Stimulated activated CD4-positive, alpha-beta T cell treated with anti-CD3 and anti-CD28 coated beads, Interleukin-15, amount 100 ng/mL, for 24 hours (primary cell): ENCODE results near the gene FOXP1.

ENCODE experiments used
- DNase-seq: peaks from one replicate; pipeline ENCODE4 v3.0.0-alpha.2; 2020

The FOXP1 gene

DNA sequence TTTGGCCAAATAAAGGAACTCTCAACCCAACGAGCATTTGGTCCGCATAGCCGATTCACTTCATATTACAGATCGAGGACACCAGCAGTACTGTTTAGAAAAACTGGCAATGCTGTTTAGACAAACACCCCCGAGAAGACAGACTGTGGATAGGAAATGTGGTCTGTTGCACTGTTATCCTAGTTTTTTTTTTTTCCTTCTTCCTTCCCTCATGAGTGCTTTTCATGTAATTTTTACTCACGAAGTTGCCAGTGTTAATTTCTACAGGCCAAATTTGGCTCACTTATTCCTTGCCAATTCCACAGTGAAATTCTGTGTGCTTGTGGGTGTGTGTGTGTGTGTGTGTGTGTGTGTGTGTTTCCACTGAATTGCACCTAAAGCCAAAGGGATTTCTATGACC lies 165.7 kb downstream of the FOXP1 start:
- DNase-seq: no peak

DNA sequence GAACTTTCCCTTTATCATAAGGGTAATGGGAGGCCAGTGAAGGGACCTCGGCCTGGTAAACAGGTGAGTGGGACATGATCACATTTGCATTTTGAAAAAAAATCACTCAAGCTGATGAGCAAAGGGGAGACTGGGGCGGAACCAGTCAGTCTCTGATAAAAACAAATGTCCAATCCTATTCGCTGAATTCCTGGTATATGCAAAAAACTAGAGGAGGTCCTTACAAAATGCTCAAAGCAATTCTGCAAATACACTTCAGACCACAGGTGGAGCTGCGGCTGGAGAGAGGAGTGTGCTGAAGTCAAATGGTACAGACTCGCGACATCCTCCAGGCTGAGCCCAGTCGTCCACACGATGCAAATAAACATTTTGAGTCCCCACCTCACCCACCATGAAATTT lies 166.7 kb downstream of the FOXP1 start:
- peak; percentile 50 for DNase-seq

DNA sequence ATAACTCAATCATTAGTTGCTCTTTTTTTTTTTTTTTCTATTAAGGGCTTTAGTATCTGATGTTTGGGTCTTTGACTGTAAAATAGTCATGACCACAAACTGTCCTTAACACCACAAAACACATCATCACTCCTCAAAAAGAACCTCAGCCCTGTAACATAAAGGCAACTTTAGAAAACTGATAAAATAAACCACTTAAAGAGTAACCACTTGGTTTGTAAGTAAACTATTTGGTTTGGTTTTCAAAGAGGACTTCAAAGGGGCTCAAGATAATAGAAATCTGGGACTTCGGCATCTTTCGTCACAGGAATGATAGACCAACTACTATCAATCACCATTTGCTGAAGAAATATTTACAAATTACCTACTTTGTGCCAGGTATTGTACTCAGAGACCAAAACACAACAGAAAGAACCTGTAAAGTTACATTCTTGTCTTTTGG lies 167.8 kb downstream of the FOXP1 start:
- DNase-seq: no peak

DNA sequence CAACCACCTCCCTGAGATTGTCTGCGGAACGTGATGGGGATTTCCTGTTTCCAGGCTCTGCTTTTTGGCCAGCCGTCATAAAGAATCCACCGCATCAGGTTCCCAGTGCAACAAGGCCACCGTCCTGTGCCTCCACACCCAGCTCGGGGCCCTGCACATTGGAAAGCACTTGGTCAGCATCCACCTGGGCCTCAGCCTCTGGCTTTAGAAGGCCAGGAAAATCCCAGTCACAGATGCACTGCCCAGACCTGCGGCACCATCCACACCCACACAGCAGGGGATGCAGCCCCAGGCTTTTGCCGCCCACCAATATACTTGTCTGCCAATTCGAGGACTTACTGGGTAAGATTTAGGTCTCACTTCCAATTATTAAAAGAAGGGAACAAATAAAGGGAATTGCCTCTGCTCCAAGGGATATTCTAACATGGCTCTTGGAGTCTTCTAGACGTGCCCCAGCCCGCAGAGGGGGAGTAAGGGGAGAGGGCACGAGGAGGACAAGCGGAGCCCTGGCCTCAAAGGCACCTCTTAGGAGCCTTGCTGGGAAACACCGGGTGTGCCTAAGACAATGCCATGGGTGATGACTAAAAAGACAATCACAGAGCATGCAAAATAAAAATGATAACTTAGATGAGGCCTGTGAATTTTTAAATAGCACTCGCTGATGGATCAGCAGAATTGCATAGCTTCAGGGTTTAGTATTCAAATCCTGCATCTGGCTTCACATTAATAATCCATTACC lies 169.2 kb downstream of the FOXP1 start:
- DNase-seq: no peak

DNA sequence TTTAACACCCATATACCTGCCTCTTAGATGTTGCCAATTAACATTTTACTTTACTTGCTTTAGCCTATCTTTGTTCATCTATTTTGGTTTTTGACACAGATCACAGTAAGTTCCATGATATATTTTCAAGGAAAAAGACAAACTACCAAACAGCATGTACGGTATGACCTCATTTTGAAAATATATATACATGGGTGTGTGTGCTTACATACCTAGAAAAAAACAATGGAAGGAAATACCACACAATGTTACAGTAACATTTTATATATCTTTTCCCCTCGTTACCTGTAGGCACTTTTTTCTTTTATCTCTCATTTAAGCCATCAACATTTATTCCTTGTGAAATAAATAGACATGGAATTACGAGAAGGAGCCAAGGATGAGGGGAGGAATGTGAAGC lies 170.0 kb downstream of the FOXP1 start:
- DNase-seq: no peak

DNA sequence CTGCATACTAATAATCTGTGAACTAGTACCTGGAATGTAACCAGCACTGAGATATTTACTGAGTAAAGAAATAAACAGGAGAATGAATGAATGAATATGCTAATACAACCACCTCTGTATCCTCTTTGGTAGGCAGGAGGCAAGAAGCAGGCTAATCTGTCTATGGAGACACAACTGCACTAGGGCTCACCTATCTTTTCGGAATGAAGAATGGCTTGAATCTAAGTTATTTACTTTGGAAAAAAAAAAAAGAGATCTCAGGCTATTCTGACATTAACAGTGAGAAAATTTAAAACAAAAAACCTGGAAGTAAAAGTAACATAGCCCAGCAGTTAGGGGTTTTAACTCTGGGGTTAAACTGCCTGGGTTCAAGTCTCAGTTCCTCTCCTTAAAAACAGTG lies 174.2 kb downstream of the FOXP1 start:
- no peak for DNase-seq

DNA sequence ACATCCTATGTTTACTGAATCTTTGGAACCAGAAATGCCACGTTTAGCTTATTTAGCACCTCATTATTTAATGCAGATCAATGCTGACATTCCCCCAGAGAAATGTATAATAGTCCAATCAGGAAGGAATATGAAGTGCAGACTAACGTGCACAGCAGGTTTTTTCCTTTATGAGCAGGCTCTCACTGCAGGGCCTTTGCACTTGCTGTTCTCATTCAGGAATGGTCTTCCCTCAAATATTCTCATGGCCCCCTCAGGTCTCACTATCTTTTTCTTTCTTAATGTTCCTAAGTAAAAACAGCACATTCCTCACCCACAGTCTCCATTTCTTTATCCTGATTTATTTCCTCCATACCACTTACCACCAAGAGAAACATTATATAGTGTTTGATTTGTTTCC lies 174.6 kb downstream of the FOXP1 start:
- no peak for DNase-seq

DNA sequence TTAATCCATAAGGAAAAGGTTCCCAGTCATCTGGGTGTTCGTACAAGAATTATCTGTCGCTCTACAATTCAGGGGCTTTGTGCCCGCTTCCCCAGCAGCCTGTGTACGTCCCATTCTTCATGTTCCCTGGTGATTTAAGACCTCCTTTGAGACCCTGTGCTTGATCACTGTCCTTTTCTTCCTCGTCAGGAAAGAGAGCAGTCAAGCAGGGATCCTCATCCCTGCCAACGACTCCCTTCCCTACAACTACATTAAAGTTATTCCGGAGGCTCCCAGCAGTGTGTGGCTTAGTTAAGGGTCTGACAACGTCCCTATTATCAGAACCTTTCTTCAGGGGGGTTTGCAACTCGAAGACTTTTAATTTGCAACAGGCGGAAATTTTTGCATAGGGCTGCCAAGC lies 175.7 kb downstream of the FOXP1 start:
- DNase-seq: no peak

DNA sequence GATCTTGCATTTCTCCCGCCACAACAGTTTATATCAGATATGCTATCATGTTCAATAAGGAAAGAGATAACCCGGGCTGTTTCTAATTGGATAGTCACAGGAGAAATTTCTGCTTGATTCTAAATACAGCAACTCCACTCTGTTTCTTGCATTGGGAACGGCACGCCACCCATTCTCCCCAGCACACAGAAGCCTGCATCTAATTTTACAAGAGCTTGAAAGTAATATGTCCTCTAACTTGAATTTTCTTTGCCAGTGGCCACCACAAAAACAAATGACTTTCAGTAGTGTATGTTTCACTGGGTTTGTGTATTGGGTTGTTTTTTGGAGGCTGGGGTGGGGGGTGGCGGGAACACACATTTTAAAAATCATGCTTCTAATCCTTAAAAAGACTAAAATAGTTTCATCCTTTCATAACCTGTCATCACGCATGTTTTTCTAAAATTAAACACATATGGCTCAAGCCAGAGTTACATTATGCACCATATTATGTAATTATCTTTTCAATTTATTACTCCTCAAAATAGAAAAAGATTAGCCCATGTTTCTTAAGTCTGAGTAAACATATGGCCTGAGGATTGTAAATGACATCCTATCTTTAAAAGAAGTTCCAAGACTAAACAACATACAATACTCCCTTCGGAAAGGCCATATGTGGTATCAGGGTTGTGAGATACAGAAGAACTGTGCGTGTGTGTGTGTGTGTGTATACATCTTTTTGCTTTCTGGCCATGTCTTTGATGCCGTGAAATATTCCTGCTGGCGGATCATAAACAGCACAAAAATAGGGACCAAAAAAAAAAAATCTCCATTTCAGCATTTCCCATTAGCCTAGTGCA lies 176.3 kb downstream of the FOXP1 start:
- no peak for DNase-seq

DNA sequence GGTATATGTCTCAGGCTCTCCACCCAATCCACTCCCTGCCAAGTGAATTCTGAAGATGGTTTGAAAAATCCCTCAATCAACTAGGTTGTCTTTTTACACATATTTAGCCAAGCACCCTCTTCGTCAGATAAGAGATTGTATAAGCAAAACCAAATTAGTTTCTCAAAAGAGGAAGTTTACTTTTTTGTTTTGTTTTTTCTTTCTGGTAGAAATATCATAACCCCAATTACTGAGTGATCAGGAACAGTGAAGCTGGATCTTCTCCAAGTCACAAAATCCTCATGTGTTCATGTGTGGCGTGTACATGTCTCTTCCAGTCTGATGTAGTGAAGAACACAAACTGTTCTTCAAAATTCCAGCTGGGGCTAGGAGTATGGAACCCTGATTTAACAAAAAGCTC lies 180.6 kb downstream of the FOXP1 start:
- no peak for DNase-seq

DNA sequence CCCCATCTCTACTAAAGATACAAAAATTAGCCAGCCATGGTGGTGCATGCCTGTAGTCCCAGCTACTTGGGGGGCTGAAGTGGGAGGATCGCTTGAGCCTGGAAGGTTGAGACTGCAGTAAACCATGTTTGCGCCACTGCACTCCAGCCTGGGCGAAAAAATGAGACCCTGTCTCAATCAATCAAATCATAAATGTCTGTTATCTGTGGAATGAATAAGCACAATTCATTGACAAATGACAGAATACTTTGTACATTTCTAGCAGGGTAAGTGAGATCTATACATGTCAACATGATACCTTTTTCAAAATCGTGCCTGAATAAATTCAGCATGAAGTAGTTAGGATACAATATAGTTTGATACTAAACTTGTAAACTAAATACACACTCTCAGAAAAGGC lies 181.2 kb downstream of the FOXP1 start:
- DNase-seq: no peak

DNA sequence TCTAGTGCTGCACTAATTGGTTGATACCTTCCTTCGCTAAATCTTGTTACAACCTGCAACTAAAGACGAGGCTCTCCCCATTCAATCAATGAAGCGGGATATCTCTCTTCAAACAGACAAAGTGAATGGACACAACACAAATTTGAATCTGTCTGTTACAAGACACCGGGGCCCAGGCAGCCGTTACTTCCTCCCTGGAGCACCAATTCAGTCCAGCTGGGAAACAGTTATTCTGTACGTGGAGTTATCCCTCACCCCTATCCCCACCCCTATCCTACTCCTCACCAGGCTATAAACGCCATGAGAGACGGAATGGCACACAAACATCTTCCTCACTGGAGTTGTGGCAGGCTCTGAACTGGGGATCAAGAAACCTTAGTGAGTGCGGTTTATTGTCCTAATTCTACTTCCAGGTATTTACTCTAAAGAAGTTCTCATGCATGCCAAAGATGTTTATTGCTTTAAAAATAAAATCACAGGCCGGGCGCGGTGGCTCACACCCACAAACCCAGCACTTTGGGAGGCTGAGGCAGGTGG lies 181.8 kb downstream of the FOXP1 start:
- DNase-seq: no peak

DNA sequence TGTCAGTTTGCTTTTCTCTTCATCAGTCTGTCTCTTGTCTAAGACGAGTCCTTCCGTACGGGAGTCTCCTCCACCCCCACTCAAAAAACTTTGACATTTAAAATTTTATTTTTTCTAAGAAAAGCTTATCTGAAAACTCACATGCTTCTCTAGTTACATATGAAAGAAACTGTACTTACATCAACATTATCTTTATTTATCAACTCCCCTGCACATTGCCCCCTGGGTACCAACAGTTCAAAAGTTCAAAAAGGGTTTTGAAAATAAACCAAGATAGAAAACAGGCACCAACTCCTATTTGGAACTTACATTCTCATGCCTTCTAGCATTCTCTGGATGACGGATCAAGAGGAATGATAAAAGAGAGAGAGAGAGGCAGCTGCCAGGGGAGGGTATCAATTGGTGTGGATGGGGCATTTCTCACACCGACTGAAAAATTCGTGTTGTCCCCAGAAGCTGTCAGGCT lies 182.5 kb downstream of the FOXP1 start:
- no peak for DNase-seq

DNA sequence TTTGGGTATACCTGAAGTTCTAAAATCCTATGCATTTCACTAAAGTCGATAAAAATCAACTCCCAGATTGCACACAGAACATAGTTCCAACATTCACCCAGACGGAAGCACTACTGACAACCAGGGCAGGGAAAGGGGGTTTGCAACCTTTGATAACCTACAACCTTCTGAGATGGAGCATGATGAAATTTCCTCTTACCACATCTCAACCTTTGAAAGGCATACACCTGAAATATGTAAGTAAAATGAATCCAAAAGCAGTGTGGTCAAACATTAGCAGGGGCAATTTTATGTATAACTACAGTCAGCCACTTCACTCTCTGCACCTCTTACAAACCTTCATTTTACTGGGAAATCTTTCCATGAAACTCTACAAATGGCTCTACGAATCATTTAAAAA lies 184.1 kb downstream of the FOXP1 start:
- no peak for DNase-seq

DNA sequence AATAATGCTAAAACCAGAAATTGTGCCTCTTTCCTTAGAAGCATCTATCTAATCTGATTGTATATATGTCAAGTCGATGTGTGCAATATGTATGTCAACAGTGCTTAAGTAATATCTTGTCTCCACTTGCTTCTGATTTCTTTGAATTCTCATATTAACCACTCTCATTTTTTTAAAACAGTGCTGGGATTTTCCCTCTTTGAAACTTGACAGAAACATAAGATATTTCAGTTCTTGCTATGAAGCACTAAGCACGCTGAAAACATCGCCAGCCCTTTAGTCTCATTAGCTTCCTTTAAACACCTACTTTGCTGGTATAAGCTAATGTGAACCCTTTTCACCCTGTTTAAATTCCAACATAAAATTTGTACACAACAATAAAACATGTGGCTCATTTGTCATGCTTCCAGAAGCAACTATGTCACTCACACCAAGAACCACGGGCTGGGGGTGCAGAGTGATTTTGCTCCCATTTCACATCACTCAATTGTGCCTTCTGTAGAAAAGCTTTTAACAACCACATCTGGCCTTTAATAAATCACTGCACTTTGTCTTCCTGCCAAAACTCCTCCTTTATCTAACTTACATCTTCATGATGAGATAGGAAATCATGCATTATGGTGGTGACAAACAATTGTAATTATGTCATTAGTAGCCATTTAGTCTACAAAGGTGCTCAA lies 185.2 kb downstream of the FOXP1 start:
- peak; percentile 45 for DNase-seq

DNA sequence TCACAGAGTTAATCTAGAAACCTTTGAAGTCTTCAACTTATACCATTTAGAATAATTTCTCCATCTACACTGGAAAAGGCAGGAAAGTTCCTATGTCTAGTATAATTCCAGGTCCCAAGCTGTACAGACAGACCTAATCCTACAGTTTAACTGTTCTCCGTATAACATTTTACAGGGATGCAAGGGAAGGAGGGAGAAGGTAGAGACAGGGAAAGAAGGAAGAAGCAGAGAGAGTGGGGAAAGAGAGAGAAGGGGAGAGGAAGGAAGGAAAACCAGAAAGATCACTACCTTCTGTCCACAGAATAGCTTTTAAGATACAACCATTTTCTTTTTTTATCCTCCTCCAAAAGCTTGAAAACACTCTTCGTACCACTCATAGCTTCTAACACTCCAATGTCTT lies 185.8 kb downstream of the FOXP1 start:
- DNase-seq: no peak

DNA sequence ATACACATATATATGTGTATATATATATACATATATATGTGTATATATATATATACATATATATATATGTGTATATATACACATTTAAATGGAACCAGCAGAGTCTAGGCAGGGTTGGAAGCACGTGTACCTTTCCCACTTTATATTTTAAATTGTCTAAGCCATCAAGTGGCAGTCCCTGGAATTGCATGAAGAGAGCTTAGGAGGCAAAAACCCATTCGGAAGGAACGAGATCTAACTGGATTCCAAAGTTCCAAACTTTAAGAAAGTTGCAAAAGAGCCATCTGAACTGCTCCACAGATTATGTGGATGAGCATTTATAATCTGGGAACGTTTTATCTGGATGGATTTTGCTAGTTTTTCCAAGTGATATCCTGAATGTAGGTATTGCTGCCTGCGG lies 186.5 kb downstream of the FOXP1 start:
- DNase-seq: peak; percentile 40

DNA sequence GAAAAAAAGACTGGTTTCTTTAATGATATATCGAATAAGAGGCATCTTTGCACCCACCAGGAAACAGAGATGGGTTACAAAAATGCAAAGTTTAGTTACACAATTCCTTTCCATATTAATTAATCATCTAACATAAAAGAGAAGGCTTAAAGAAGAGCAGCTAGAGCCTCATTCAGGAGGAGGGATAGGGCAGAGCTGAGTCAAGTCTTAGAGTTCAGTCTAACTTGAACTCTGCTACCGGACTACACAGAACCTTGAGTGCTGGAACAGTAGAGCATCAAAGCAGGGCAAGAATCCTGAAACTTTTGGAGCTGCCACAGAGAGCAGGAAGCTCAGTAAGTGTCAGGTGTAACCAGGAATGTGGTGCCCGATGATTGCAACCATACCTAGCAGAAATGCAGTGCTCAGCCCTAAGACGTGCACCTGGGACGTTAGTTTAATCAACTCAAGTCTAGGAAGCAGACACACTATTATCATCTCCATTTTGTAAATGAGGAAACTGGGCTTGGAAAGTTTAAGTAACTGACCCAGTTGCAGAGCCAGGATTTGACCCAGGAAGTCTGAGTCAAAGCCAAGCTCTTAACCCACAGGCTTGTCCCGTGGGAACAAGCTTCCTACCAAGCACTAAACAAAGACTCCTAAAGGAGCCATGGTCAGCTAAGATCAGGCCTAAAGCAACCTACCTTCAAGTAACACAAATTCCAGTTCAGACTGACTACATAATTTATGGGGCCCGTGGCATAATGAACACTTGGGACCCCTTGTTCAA lies 187.4 kb downstream of the FOXP1 start:
- DNase-seq: no peak

DNA sequence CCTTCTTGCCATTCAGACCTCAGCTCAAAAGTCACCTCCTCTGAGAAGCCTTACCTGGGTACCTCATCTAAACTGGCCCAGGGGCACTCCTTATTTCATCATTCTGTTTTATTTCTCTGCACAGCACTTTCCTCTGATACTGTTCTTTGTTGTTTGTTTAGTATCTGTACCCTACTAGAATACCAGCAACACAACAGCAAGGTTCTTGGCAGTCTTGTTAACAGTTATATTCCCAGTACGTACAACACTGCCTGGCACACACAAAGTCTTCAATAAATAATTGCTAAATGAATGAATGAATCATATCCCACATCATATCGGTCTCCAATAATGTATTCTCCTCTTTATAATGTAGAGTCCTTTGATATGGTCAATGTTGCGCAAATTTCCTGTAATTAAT lies 188.1 kb downstream of the FOXP1 start:
- DNase-seq: no peak

DNA sequence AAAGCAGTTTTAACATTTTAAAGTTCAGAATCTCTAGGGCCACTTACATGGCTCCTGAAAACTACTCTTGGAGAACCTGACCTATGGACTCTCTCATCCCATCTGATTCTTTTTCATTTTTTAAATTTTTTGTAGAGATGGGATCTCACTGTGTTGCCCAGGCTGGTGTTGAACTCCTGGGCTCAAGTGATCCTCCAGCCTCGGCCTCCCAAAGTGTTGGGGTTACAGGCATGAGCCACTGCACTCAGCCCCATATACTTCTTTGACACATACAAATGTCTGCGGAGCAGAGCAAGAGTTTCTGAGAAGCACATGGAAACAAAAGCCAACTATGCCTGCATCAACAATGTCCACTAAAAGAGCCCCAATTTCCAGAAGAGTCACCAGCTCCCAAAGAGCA lies 189.8 kb downstream of the FOXP1 start:
- DNase-seq: no peak

DNA sequence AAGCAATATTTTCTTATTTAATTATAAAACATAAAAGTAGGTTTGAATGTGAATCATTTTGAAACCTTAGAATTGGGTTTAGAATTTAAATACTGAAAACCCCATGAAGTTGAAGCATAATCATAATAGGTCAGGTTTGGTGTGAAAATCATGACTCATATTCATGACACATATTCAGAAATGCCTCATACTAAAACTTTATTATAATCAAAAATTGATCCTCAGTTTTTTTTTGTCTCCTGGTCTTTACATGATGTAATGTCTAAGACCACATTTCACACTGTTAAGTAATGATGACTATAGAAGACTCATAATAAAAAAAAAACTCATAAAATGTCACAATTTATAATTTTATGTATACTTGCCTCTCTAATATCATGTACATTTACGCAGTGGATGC lies 190.4 kb downstream of the FOXP1 start:
- no peak for DNase-seq

DNA sequence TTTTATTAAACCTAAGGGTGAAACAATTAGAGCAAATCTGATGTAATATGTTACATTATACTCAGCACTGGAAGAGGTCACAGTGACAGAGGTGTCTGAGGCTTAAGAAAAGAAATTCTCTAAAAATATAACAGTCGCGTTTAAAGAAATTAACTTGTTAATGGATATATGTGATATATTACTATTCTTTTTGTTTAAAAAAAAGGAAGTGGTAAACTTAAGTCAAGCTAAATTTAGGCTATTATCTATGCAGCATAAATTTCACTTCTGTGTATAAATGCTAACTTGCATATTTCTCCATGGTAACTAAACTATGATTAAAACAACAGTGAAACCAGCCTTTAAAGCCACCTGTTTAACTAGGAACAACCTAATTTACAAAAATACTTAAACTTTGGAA lies 191.3 kb downstream of the FOXP1 start:
- DNase-seq: no peak

DNA sequence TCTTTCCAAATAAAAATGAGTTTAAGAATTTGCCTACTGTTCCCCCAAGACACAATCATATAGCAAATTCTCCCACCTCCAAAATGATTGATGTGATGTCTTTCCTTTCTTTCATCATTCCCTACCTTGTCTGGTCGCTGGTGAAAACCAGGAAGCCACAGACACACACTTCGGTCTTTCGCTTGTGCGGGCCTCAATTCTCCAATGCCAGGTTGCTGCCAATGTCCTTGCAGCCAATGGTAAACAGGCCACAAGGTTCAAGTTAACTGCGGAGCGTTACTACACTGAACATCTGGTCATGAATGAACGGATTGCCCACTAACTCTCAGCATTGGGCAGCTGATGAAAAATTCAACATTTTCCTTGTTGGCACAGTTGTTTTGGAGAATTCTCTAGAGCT lies 192.2 kb downstream of the FOXP1 start:
- peak; percentile 23 for DNase-seq
